C4-2B (cell line): ENCODE measurements around the gene ATP2A2.

ENCODE experiments used
- H3K27ac ChIP-seq: fragments of 450-650 bp; 2 replicates; pipeline ENCODE4 v1.5.1; 2017
- ZFX ChIP-seq: fragments of 450-650 bp; IDR thresholded peaks from 2 replicates; pipeline ENCODE4 v1.6.1; 2017
- TF ChIP-seq, protein P1 (sequence below): fragments of 450-650 bp; conservative IDR thresholded peaks from 2 replicates; pipeline ENCODE4 v1.5.1; 2017; ENCODE audit warnings: mild to moderate bottlenecking

Gene ATP2A2

GRCh38 chr12:110284597-110284996 is 3.5 kb downstream of the ATP2A2 start:
- no peak overlapping the region for H3K27ac ChIP-seq
- TF ChIP-seq ZFX: no peak
- TF ChIP-seq, protein P1, sequence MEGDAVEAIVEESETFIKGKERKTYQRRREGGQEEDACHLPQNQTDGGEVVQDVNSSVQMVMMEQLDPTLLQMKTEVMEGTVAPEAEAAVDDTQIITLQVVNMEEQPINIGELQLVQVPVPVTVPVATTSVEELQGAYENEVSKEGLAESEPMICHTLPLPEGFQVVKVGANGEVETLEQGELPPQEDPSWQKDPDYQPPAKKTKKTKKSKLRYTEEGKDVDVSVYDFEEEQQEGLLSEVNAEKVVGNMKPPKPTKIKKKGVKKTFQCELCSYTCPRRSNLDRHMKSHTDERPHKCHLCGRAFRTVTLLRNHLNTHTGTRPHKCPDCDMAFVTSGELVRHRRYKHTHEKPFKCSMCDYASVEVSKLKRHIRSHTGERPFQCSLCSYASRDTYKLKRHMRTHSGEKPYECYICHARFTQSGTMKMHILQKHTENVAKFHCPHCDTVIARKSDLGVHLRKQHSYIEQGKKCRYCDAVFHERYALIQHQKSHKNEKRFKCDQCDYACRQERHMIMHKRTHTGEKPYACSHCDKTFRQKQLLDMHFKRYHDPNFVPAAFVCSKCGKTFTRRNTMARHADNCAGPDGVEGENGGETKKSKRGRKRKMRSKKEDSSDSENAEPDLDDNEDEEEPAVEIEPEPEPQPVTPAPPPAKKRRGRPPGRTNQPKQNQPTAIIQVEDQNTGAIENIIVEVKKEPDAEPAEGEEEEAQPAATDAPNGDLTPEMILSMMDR: no peak

DNA sequence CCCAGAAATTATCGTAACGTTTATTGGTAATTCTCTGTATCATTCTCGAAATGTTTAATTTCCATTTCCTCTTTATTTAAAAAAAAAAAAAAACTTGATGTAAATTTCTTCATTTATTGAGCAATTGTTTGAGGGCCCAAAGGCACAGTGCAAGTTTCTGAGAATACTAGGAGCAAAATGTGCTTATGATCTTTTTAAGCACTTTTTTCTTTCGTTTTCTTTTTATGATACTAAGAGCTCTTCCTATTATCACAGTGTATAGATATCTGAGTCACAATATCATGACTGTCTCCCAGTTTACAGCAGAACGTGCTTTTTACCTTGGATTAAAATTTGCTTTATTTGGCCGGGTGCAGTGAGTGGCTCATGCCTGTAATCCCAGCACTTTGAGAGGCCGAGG is 5.6 kb downstream of the ATP2A2 start:
- no peak overlapping the region for H3K27ac ChIP-seq
- TF ChIP-seq, protein P1: no peak
- no peak for TF ChIP-seq ZFX

GRCh38 chr12:110287986-110288385 is 6.9 kb downstream of the ATP2A2 start:
- no peak overlapping the region for H3K27ac ChIP-seq
- no peak for TF ChIP-seq ZFX
- TF ChIP-seq, protein P1: no peak

GRCh38 chr12:110289044-110289710 is 8.1 kb downstream of the ATP2A2 start:
- H3K27ac ChIP-seq: no peak overlapping the region
- TF ChIP-seq ZFX: no peak
- TF ChIP-seq, protein P1: no peak

DNA sequence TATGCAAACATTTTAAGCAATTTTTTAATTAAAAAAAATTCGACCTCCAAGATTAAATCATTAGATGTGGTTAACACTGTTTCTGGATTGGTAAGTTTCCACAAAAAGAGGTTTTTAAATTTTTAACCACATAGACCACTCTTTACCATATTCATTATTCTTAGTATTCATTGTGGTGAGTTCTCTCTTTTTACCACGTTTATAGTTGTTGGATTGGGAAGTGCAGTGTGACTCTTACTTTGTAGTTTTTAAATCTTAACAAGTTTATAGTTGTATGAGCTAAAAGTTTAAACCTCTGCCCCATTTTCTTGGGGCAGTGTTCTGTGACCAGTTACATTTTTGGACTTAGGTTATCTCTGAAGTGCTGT is 8.6 kb downstream of the ATP2A2 start:
- no peak overlapping the region for H3K27ac ChIP-seq
- TF ChIP-seq, protein P1: no peak
- no peak for TF ChIP-seq ZFX

GRCh38 chr12:110301065-110301806 is 20.2 kb downstream of the ATP2A2 start:
- H3K27ac ChIP-seq: no peak overlapping the region
- TF ChIP-seq, protein P1: no peak
- TF ChIP-seq ZFX: no peak

- TF ChIP-seq, protein P1: no peak
- no peak for TF ChIP-seq ZFX
- no peak overlapping the region for H3K27ac ChIP-seq
Observed at GRCh38 chr12:110304061-110304551, 23.1 kb downstream of the ATP2A2 start.
